GM23248 (cell line): Measurements from ENCODE around the gene CEMIP.

Experiments
- EZH2 ChIP-seq: fragments of 200-600 bp; sonication (generic); IDR thresholded peaks from 2 replicates; pipeline ENCODE4 v1.6.1; 2018; ENCODE audit warnings: antibody characterized with exemption, mild to moderate bottlenecking; ENCODE audit not compliant: insufficient read depth, poor library complexity, severe bottlenecking
- EZH2phosphoT487 ChIP-seq: fragments of 200-600 bp; sonication (generic); IDR thresholded peaks from 2 replicates; pipeline ENCODE4 v1.6.1; 2018; ENCODE audit warnings: antibody characterized with exemption, moderate library complexity, mild to moderate bottlenecking, low read depth; ENCODE audit not compliant: insufficient read depth

DNA sequence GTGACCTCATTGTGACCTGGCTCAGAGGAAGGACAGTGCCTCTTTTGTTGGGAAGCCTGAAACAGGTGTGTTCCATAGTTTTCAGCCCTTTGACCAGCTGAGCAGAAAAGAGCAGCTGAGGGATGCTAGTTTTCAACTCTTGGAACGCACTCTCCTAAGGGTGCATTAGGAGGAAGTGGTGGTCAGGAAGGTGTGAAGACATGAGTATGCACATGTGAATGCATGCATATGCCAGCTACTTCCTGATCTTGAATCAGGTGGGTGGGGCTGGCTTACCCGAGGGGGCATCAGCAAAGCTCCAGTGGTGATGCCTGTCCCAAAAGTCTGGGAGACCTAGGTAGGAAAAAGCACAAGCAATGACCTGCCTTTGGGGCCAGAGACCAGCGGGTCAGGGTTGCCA, 23.3 kb upstream of the CEMIP start:
- no peak for TF ChIP-seq EZH2
- no peak for TF ChIP-seq EZH2phosphoT487
